H1 (cell line): ENCODE results near the gene PSMB1. TPM values are rescaled to one million over a fixed set of nuclear protein-coding genes. Genes with fewer than 3 reads are reported as not detected.
A peak's percentile ranks its signal among the peaks of the same experiment; 100 is the strongest.

Experiments used
- ATF3 ChIP-seq: IDR thresholded peaks from 2 replicates; pipeline ENCODE4 v1.6.1; 2011; ENCODE audit warnings: low read depth, mild to moderate bottlenecking, low read length; ENCODE audit not compliant: insufficient read depth
- BACH1 ChIP-seq: IDR thresholded peaks from 2 replicates; pipeline ENCODE4 v1.6.1; 2012; ENCODE audit warnings: low read length, improper control_type of control experiment
- FOSL1 ChIP-seq: IDR thresholded peaks from 2 replicates; pipeline ENCODE4 v1.6.1; 2011; ENCODE audit warnings: mild to moderate bottlenecking, low read depth, low read length, moderate library complexity; ENCODE audit not compliant: insufficient read depth
- HDAC2 ChIP-seq, 2 experiments: fragments of 300-600 bp in 1 of 2; sonication (generic) in 1 of 2; IDR thresholded peaks; 2 replicates each; pipeline ENCODE4 v1.6.1; 2011 to 2012; ENCODE audit warnings: low read depth in 2 of 2, low read length in 2 of 2, mild to moderate bottlenecking in 2 of 2, moderate library complexity in 2 of 2, borderline replicate concordance in 1 of 2, inconsistent platforms in 1 of 2
- KDM5A ChIP-seq: fragments of 200-600 bp; IDR thresholded peaks from 2 replicates; pipeline ENCODE4 v1.7.1; 2012; ENCODE audit warnings: mild to moderate bottlenecking, low read length, inconsistent platforms, mixed read lengths
- MAFK ChIP-seq: IDR thresholded peaks from 2 replicates; pipeline ENCODE4 v1.6.1; 2012; ENCODE audit warnings: low read depth, mild to moderate bottlenecking, improper control_type of control experiment, low read length
- NRF1 ChIP-seq: IDR thresholded peaks from 2 replicates; pipeline ENCODE4 v1.6.1; 2011; ENCODE audit warnings: mild to moderate bottlenecking, low read depth, low read length, improper control_type of control experiment
- PHF8 ChIP-seq: fragments of 200-600 bp; sonication (generic); conservative IDR thresholded peaks from 2 replicates; pipeline ENCODE4 v1.7.1; 2012; ENCODE audit warnings: low read depth, mild to moderate bottlenecking, inconsistent platforms, low read length, moderate library complexity
- POLR2A ChIP-seq, 2 experiments: IDR thresholded peaks; 1 replicate in 1 of 2; 2 replicates in 1 of 2; pipeline ENCODE4 v1.6.1; 2011; ENCODE audit warnings: low read depth in 2 of 2, low read length in 2 of 2, mild to moderate bottlenecking in 2 of 2; ENCODE audit errors: control extremely low read depth in 1 of 2
- POLR2AphosphoS5 ChIP-seq: IDR thresholded peaks from 2 replicates; pipeline ENCODE4 v1.6.1; 2011; ENCODE audit warnings: low read depth, low read length
- SIN3A ChIP-seq, 2 experiments: IDR thresholded peaks in 1 of 2; conservative IDR thresholded peaks in 1 of 2; 2 replicates each; pipeline ENCODE4 v1.6.1; 2011 to 2012; ENCODE audit warnings: low read length in 2 of 2, improper control_type of control experiment in 1 of 2, low read depth in 1 of 2, mild to moderate bottlenecking in 1 of 2
- SP2 ChIP-seq: IDR thresholded peaks from 2 replicates; pipeline ENCODE4 v1.6.1; 2012; ENCODE audit warnings: mild to moderate bottlenecking, low read length, inconsistent platforms
- SP4 ChIP-seq: IDR thresholded peaks from 2 replicates; pipeline ENCODE4 v1.6.1; 2012; ENCODE audit warnings: low read length, inconsistent platforms
- TCF12 ChIP-seq: IDR thresholded peaks from 2 replicates; pipeline ENCODE4 v1.6.1; 2011; ENCODE audit warnings: low read depth, mild to moderate bottlenecking, low read length
- USF2 ChIP-seq: IDR thresholded peaks from 2 replicates; pipeline ENCODE4 v1.6.1; 2011; ENCODE audit warnings: low read length, improper control_type of control experiment
- polyA plus RNA-seq, 7 experiments: library from polyadenylated mRNA; depleted of rRNA in 3 of 7; stranded (reverse) in 5 of 7; unstranded in 2 of 7; fragments of >200 nt in 5 of 7; fragments of 200-250 nt in 2 of 7; gene quantifications; 1 replicate in 5 of 7; 2 replicates in 1 of 7; 4 replicates in 1 of 7; pipeline versions ENCODE4 v1.2.1 to v1.2.3, GENCODE V29; 2011 to 2013; ENCODE audit warnings: missing spikeins in 2 of 7, mixed read lengths in 2 of 7
- total RNA-seq: library from RNA; stranded (reverse); fragmentation: NEBNext Ultra II Directional; extraction: Animal tissue kit (Norgen Biotek cat#: 25700); gene quantifications from 2 replicates; pipeline ENCODE4 v1.2.1, GENCODE V29; 2021
- TF ChIP-seq, protein P1 (sequence below): IDR thresholded peaks from 2 replicates; pipeline ENCODE4 v1.6.1; 2012; ENCODE audit warnings: low read length, inconsistent platforms
- TF ChIP-seq, protein P2 (sequence below), 3 experiments: IDR thresholded peaks; 1 replicate in 2 of 3; 2 replicates in 1 of 3; pipeline versions ENCODE4 v1.5.1 to v1.6.1; 2011; ENCODE audit warnings: low read length in 3 of 3, mild to moderate bottlenecking in 3 of 3, inconsistent platforms in 2 of 3, low read depth in 1 of 3, moderate library complexity in 1 of 3; ENCODE audit not compliant: insufficient read depth in 1 of 3; ENCODE audit errors: control extremely low read depth in 1 of 3

PSMB1 gene
- total and polyA plus RNA-seq, 2 of the 8 experiments (the other 6 are each of a cell fraction or from before 2014, with no cell fraction given): 237 to 609 TPM

DNA sequence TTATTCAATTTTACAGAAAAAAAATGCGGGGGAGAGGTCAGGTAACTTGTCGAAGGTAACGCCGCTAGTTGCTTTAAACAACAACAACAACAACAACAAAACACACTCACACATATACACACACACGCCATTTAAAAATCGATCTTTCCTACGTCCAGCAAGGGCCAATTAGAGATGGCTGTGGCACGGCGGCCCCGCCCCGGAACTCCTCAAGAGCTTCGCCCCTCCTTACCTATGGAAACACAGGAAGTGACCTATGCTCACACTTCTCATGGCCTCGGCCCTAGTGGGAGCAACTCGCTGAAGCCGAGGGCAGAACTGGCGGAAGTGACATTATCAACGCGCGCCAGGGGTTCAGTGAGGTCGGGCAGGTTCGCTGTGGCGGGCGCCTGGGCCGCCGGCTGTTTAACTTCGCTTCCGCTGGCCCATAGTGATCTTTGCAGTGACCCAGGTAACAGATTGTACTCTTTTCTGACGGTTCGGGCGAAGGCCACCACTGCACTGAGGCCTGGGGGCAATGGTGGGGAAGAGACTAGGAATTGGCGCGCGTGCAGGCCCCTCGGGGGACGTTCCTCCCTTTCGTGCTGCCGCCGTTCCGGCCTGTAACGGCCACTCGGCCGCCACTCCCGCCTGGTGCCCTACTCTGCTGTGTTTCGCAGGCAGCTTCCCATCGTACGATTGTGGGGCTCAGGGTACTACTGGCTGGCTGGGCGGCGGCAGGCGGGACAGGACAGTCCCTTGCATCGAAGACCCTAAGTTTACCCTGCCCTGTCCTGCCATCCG, 1.1 kb upstream of the PSMB1 start, which contains the start of gene TBP (continued):
- TF ChIP-seq FOSL1 (no peak), NRF1 (no peak), POLR2A (IDR thresholded peaks at IDR 0.05; ENCODE audit: control extremely low read depth in 1 of 2, low read depth in 2 of 2, low read length in 2 of 2) (peak in 1 of 2 experiments; percentile 91; a peak in 2 of 3 replicates), SP4 (no peak), BACH1 (peak; percentile 29; the same call in 1 of the 2 replicates), HDAC2 (IDR thresholded peaks at IDR 0.05; ENCODE audit: borderline replicate concordance in 1 of 2, low read depth in 2 of 2, low read length in 2 of 2) (0 out of 4 replicates have a peak, but pooled peaks of 1 of the 2 experiments have one; percentile 12), TCF12 (no peak), ATF3 (peak; percentile 52; the same call in 1 of the 2 replicates), KDM5A (peak; percentile 81), SIN3A (conservative IDR thresholded peaks at IDR 0.05 in 1 of 2, IDR thresholded peaks at IDR 0.05 in 1 of 2; ENCODE audit: low read depth in 1 of 2, low read length in 2 of 2) (peak in 1 of 2 experiments; percentile 88; a peak in 3 of 4 replicates), USF2 (no peak), PHF8 (peak; percentile 91), SP2 (peak; percentile 12; the same call in 1 of the 2 replicates), POLR2AphosphoS5 (peak; percentile 74), MAFK (no peak)
- TF ChIP-seq, protein P1, sequence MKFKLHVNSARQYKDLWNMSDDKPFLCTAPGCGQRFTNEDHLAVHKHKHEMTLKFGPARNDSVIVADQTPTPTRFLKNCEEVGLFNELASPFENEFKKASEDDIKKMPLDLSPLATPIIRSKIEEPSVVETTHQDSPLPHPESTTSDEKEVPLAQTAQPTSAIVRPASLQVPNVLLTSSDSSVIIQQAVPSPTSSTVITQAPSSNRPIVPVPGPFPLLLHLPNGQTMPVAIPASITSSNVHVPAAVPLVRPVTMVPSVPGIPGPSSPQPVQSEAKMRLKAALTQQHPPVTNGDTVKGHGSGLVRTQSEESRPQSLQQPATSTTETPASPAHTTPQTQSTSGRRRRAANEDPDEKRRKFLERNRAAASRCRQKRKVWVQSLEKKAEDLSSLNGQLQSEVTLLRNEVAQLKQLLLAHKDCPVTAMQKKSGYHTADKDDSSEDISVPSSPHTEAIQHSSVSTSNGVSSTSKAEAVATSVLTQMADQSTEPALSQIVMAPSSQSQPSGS: no peak
- TF ChIP-seq, protein P2, sequence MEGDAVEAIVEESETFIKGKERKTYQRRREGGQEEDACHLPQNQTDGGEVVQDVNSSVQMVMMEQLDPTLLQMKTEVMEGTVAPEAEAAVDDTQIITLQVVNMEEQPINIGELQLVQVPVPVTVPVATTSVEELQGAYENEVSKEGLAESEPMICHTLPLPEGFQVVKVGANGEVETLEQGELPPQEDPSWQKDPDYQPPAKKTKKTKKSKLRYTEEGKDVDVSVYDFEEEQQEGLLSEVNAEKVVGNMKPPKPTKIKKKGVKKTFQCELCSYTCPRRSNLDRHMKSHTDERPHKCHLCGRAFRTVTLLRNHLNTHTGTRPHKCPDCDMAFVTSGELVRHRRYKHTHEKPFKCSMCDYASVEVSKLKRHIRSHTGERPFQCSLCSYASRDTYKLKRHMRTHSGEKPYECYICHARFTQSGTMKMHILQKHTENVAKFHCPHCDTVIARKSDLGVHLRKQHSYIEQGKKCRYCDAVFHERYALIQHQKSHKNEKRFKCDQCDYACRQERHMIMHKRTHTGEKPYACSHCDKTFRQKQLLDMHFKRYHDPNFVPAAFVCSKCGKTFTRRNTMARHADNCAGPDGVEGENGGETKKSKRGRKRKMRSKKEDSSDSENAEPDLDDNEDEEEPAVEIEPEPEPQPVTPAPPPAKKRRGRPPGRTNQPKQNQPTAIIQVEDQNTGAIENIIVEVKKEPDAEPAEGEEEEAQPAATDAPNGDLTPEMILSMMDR (IDR thresholded peaks at IDR 0.05; ENCODE audit: control extremely low read depth in 1 of 3, insufficient read depth in 1 of 3, low read depth in 1 of 3, low read length in 3 of 3): no peak
